PC-3 (cell line): ENCODE data around the gene PRRX1. TPM values are rescaled to one million over a fixed set of nuclear protein-coding genes. Genes with fewer than 3 reads are reported as not detected.

Experiments
- ATAC-seq: fragments of 200-7000 bp; cut with Tn5 transposase; 2 replicates; pipeline ENCODE4 v1.9.1; 2020; ENCODE audit warnings: mild to moderate bottlenecking, moderate library complexity
- BruUV-seq: library from RNA; stranded (reverse); fragments of 400-500 nt; replicated peaks from 2 replicates; lab custom pipeline; 2021; lab: Mats Ljungman, UMichigan
- CTCF ChIA-PET: fragments of 300-600 bp; sonication (Branson Sonifier 250); formaldehyde crosslinking; loops from one replicate; lab custom pipeline; 2022; ENCODE audit warnings: antibody characterized with exemption; lab: Charles Lee
- POLR2A ChIA-PET: fragments of 300-600 bp; sonication (Branson Sonifier 250); formaldehyde crosslinking; loops from one replicate; lab custom pipeline; 2022; ENCODE audit warnings: antibody characterized with exemption; ENCODE audit not compliant: unreplicated experiment; lab: Charles Lee
- DNase-seq: peaks from one replicate; pipeline ENCODE4 v3.0.0-alpha.2; 2015
- H2AFZ ChIP-seq: fragments of 300-600 bp; sonication (generic); 2 replicates; pipeline ENCODE4 v1.6.0; 2016; ENCODE audit warnings: antibody characterized with exemption, low read length
- H3F3A ChIP-seq: fragments of 300-600 bp; sonication (generic); one replicate; pipeline ENCODE4 v1.6.0; 2017; ENCODE audit warnings: antibody characterized with exemption, low read length, control low read depth, mild to moderate bottlenecking; ENCODE audit not compliant: unreplicated experiment
- H3K27ac ChIP-seq: fragments of 300-600 bp; sonication (generic); 2 replicates; pipeline ENCODE4 v1.5.1; 2016; ENCODE audit warnings: mild to moderate bottlenecking, low read length
- H3K27me3 ChIP-seq: fragments of 300-600 bp; sonication (generic); 2 replicates; pipeline ENCODE4 v1.6.1; 2016; ENCODE audit warnings: low read length, mixed read lengths
- H3K36me3 ChIP-seq: fragments of 300-600 bp; sonication (generic); 2 replicates; pipeline ENCODE4 v1.6.1; 2016; ENCODE audit warnings: low read depth, mixed run types, low read length, mixed read lengths
- H3K4me1 ChIP-seq: fragments of 300-600 bp; sonication (generic); 2 replicates; pipeline ENCODE4 v1.5.1; 2016; ENCODE audit warnings: low read length; ENCODE audit not compliant: insufficient read depth
- H3K4me2 ChIP-seq: fragments of 300-600 bp; sonication (generic); 2 replicates; pipeline ENCODE4 v1.6.0; 2016; ENCODE audit warnings: low read length
- H3K4me3 ChIP-seq: fragments of 300-600 bp; sonication (generic); 2 replicates; pipeline ENCODE4 v1.5.1; 2016; ENCODE audit warnings: mild to moderate bottlenecking, low read length, mixed read lengths
- H3K79me2 ChIP-seq: fragments of 300-600 bp; sonication (generic); 2 replicates; pipeline ENCODE4 v1.6.1; 2017; ENCODE audit warnings: low read length, mixed read lengths
- H3K9ac ChIP-seq: fragments of 300-600 bp; sonication (generic); 2 replicates; pipeline ENCODE4 v1.6.0; 2016; ENCODE audit warnings: mild to moderate bottlenecking, low read length
- H3K9me2 ChIP-seq: fragments of 300-600 bp; sonication (generic); replicated peaks from 2 replicates; pipeline ENCODE4 v1.6.1; 2016; ENCODE audit warnings: mixed run types, low read length, mixed read lengths
- H3K9me3 ChIP-seq: fragments of 300-600 bp; sonication (generic); 2 replicates; pipeline ENCODE4 v1.6.1; 2016; ENCODE audit warnings: low read length, mixed read lengths
- H4K20me1 ChIP-seq: fragments of 300-600 bp; sonication (generic); 2 replicates; pipeline ENCODE4 v1.6.1; 2016; ENCODE audit warnings: low read length, mixed read lengths
- CTCF ChIP-seq: fragments of 300-600 bp; sonication (generic); conservative IDR thresholded peaks from 2 replicates; pipeline ENCODE4 v1.5.1; 2017; ENCODE audit warnings: antibody characterized with exemption, low read depth, mild to moderate bottlenecking, low read length
- EZH2 ChIP-seq: fragments of 300-600 bp; sonication (generic); IDR thresholded peaks from one replicate; pipeline ENCODE4 v1.6.1; 2017; ENCODE audit warnings: antibody characterized with exemption, mild to moderate bottlenecking, low read length; ENCODE audit not compliant: unreplicated experiment
- EZH2phosphoT487 ChIP-seq: fragments of 300-600 bp; sonication (generic); IDR thresholded peaks from 2 replicates; pipeline ENCODE4 v1.6.1; 2018; ENCODE audit warnings: mild to moderate bottlenecking, antibody characterized with exemption, low read length, borderline replicate concordance
- intact Hi-C: fragments of 100-400 bp; cut with micrococcal nuclease; formaldehyde crosslinking; loops from 2 replicates; pipeline ENCODE4 v1.9.0; 2023
- total RNA-seq: library from RNA; depleted of rRNA; stranded (reverse); fragments of >200 nt; gene quantifications from 2 replicates; pipeline ENCODE4 v1.2.3, GENCODE V29; 2014

Gene PRRX1
- total RNA-seq, 1 experiment from 2014 or later, result not detected

GRCh38 chr1:170696591-170697290 is 32.8 kb downstream of the PRRX1 start:
- no TSS peak for BruUV-seq

GRCh38 chr1:170697316-170697715 is 33.4 kb downstream of the PRRX1 start:
- H3K79me2 ChIP-seq, result no peaks in the 10 kb centered on the region
- H3K4me1 ChIP-seq, result no peaks in the 10 kb centered on the region
- H3K27ac ChIP-seq, result no peak overlapping the region
- ATAC-seq (no peak), DNase-seq (no peak)
- no peaks in the 10 kb centered on the region for H4K20me1 ChIP-seq
- H2AFZ ChIP-seq, result no peak overlapping the region
- no peaks in the 10 kb centered on the region for H3K9me2 ChIP-seq
- no peaks in the 10 kb centered on the region for H3K27me3 ChIP-seq
- no peaks in the 10 kb centered on the region for H3F3A ChIP-seq
- ChIA-PET CTCF (no interaction called here), POLR2A (no interaction called here)
- intact Hi-C loops, result no loop called here
- no peak overlapping the region for H3K4me3 ChIP-seq
- BruUV-seq, result no TSS peak
- no peak overlapping the region for H3K9ac ChIP-seq
- no peaks in the 10 kb centered on the region for H3K9me3 ChIP-seq
- H3K4me2 ChIP-seq, result no peak overlapping the region
- TF ChIP-seq EZH2phosphoT487 (no peak), CTCF (no peak), EZH2 (no peak)
- no peaks in the 10 kb centered on the region for H3K36me3 ChIP-seq

More at GRCh38 chr1:170696591-170697290, 32.8 kb downstream of the PRRX1 start:
- Histone ChIP-seq H3K4me1 (no peaks in the 10 kb centered on the region), H2AFZ (no peak overlapping the region), H4K20me1 (no peaks in the 10 kb centered on the region), H3F3A (no peaks in the 10 kb centered on the region), H3K79me2 (no peaks in the 10 kb centered on the region), H3K27me3 (no peaks in the 10 kb centered on the region), H3K9me3 (no peaks in the 10 kb centered on the region), H3K4me2 (no peak overlapping the region), H3K27ac (no peak overlapping the region), H3K9me2 (no peaks in the 10 kb centered on the region), H3K4me3 (no peak overlapping the region), H3K36me3 (no peaks in the 10 kb centered on the region), H3K9ac (no peak overlapping the region)
- intact Hi-C loops, result no loop called here
- POLR2A ChIA-PET, result no interaction called here
- ATAC-seq (no peak), DNase-seq (no peak)
- TF ChIP-seq EZH2phosphoT487 (no peak), EZH2 (no peak), CTCF (no peak)
- CTCF ChIA-PET, result no interaction called here
